Muscle of arm (tissue), 12 donors: ENCODE measurements around the gene CLEC10A. TPM values are rescaled to one million over a fixed set of nuclear protein-coding genes. Genes with fewer than 3 reads are reported as not detected.
"Not testable (repeated sequence)": the region's sequence is repeated elsewhere in the genome, so short reads cannot be mapped to it uniquely, and the experiment has no call there.

Experiments used
- DNase-seq: peaks from one replicate; pipeline ENCODE4 v3.0.0-alpha.2; 2013
- polyA plus RNA-seq, 12 donors: library from polyadenylated mRNA; unstranded; fragments of 120-200 nt; gene quantifications; one replicate each; pipeline ENCODE4 v1.2.1, GENCODE V29; 2013; ENCODE audit not compliant: insufficient read length in 12 of 12

Gene CLEC10A
- polyA plus RNA-seq, 12 donors = 1.1 to 4.4 (median 1.5) TPM; not detected in 2

- DNase-seq = no peak
Measured at GRCh38 chr17:7109461-7110322, 29.6 kb upstream of the CLEC10A start.

DNA sequence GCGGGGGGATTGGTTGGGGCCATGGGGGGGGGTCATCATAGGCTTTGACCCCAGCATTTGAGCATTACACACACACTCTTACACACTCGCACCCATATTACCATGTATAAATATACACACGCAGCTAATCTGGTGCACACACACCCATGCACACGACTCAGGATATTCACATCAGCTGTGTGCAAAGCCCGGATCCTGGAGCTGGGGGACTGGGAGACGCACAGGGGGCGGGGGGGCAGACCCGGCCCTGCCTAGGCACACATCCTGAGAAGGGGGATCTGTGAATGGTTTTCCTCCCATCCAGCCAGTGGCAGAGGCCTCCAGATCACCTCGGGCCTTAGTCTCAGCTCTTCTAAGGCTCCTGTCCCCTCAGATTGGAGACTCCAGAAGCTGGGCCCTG is 28.9 kb upstream of the CLEC10A start:
- DNase-seq = no peak

DNA sequence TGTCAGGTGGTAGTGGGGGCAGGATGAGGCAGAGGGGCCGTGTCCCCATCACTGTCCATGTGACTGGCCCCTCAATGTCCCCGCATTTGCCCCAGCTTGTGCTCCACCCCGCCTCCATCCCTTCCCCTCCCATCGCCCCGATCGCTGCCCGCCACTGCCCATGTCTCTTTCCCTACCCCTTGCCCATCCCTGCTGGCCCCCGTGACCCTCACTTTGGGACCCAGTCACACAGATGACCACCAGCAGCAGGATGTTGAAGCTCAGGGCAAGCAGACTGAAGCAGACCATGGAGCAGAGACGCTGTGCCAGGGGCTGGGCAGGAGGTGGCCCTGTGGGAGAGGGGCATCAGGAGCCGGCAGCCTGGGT is 28.5 kb upstream of the CLEC10A start:
- no peak for DNase-seq

DNA sequence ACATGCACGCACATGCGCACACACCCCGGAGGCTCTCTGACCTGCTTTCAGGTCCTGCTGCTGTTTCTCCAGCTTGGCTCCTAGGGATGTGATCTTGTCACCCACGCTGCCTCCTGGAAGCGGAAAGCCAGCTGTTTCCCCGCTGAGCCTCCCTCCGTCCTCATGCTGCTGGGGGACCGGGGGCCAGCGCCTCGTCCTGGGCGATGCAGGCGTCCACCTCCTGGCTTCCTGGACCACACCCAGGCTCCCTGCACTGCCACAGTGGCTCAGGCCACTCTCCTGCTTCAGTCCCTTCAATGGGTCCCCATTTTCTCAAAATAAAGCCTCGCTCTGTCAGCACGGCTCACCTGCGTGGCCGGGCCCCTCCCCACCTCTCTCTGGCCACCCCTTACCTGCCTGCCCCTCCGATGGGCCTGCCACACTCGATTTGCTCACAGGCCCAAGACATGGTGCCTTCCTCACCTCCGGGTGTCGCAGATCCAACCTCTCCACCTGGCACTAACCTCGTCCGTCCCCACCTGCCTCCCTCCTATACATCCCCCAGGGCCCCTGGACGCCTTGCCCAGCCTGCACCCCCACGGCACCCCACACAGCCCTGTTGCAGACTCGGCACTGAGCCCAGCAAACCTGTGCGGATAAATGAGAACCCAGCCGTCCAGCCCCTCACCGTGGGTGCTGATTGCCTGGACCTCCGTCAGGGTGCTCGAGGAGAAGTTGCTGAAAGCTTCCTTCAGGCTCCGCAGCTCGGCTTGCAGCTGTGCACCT is 27.9 kb upstream of the CLEC10A start:
- DNase-seq = no peak

DNA sequence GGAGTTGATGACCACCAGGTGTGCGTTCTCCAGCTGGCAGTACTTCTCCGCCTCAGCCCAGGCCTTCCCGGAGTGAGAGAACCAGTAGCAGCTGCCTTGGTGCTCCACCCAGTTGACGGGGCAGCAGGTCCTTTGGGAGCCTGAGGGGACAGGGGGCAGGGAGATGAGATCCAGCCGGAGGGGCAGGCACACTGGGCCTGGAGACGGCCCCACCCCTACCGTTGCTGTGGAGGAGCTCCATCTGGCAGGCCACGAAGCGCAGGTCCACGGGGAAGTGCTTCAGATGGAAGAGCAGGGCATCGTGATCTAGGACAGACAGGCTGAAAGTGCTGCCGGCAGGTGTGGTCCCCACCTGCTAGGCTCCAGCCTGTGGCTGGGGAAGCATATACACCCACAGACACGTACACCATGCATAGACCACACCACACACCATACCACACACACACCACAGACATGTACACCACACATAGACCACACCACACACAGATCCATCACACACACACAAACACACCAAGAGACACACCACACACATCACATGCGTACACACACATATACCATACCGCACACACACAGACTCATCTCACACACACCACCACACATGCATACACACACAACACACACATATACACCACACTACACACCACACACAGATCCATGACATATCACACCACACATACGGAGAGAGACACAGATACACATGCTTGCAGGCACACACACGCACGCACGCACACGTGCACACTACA is 27.1 kb upstream of the CLEC10A start:
- DNase-seq = no peak

DNA sequence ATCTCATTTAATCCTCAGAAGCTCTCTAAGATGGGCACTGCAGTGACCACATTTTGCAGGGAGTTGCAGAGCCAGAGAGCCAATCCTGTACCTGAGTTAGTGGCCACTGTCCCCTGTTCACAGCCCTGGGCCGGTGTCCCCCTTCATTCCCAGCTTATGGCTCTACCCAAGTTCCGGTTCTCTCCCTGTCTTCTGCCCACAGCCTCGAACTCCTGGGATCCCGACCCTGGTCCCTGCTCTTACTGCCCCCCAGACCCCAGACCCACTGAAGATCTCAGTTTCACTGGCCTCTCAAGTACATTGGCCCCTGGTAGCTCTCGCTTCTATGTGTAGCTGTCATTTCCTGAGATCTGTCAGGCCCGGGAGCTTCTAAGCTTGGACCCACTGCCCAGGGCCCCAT is 22.4 kb upstream of the CLEC10A start:
- DNase-seq = no peak

- DNase-seq = no peak
Measured at GRCh38 chr17:7101531-7101930, 21.5 kb upstream of the CLEC10A start.

GRCh38 chr17:7100641-7101379 is 20.8 kb upstream of the CLEC10A start:
- not testable (repeated sequence) for DNase-seq

- no peak for DNase-seq
Measured at GRCh38 chr17:7098802-7099459, 18.9 kb upstream of the CLEC10A start.

DNA sequence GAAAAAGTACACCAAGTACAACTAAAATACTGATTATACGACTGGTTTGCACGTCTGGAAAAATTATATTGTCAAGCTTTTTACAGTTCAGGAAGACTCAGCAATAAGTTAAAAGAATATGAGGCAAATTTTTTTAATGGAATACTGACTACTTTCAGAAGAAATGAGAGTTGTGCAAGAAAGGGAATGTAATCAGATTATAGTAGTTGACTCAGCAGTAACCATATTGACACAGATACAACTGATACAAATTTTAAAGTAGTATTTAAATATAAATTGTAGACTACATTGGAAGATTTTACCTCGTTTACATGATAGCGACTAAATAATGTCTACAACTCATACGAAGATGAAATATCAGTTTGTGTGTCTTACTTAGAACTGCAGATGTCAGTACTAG is 17.9 kb upstream of the CLEC10A start:
- DNase-seq = no peak

DNA sequence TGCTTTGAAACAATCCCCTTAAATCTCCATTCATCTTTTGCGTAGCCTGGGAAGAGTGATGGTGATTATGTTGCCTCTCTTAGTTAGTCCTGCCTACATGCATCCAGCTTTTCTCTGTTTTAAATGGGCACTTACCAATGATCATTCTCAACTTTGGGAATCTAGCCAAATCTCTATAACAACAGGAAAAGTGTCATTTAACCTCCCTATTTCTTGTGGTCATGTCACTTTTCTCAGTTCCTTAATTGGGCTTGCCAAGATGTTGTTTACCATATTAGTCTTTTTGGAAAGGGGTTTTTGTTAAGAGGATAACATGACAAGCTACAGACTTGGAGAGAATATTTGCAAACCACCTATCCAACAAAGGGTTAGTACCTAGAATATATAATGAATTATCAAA is 15.6 kb upstream of the CLEC10A start:
- DNase-seq = no peak

DNA sequence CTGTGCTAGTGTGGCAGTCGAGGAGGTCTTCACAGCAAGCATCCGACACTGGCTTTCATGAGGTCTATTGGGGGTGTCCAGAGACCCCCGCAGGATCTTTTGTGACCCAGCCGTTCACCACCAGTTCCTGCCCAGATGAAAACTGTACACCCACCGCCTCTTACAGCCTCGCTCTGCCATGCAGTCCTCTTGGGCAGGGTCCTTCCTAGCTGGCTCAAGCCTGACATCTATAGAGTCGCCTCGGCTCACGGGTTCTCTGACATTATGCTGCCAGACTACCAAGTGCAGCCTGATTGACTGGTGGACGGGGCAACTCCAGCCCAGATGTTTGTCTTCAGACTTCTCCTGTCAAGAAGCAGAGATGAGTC is 14.6 kb upstream of the CLEC10A start:
- no peak for DNase-seq

GRCh38 chr17:7091311-7092005 is 11.4 kb upstream of the CLEC10A start:
- not testable (repeated sequence) for DNase-seq

DNA sequence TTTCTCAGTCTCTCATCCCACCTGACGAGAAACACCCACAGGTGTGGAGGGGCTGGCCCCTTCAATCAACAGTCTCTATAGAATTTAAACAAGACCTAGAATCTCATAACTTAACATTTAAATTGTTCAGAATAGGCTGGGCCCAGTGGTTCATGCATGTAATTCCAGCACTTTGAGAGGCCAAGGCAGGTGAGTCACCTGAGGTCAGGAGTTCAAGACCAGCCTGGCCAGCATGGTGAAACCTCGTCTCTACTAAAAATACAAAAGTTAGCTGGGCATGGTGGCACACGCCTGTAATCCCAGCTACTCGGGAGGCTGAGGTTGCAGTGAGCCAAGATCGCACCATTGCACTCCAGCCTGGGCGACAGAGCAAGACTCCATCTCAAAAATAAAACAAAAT is 9.5 kb upstream of the CLEC10A start:
- DNase-seq = not testable (repeated sequence)

DNA sequence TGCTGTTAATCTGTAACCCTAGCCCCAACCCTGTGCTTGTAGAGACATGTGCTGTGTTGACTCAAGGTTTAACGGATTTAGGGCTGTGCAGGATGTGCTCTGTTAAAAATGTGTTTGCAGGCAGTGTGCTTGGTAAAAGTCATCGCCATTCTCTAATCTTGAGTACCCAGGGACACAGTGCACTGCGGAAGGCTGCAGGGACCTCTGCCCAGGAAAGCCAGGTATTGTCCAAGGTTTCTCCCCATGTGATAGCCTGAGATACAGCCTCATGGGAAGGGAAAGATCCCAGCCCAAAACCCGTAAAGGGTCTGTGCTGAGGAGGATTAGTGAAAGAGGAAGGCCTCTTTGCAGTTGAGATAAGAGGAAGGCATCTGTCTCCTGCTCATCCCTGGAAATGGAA is 8.4 kb upstream of the CLEC10A start:
- not testable (repeated sequence) for DNase-seq

DNA sequence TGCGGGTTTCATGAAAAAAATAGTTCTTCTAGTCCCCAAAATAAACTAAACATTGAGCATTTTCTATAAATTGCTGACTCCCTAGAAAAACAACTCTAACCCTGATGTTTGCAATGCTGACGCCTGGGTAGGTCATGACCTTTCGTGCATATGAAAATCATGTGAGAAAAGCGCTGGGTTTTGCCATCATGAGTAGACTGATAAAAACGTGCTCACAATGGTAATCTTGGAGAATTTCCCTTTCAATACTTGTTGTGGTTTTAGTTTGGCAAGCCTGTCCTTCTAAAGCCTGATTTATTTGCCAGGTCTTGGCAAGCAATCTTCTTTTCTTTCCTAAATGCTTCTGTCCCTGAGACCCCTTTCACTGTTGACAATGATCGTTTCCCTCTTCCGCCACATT is 4.0 kb upstream of the CLEC10A start:
- DNase-seq = no peak

- DNase-seq = no peak
Measured at GRCh38 chr17:7083592-7083991, 3.5 kb upstream of the CLEC10A start.

DNA sequence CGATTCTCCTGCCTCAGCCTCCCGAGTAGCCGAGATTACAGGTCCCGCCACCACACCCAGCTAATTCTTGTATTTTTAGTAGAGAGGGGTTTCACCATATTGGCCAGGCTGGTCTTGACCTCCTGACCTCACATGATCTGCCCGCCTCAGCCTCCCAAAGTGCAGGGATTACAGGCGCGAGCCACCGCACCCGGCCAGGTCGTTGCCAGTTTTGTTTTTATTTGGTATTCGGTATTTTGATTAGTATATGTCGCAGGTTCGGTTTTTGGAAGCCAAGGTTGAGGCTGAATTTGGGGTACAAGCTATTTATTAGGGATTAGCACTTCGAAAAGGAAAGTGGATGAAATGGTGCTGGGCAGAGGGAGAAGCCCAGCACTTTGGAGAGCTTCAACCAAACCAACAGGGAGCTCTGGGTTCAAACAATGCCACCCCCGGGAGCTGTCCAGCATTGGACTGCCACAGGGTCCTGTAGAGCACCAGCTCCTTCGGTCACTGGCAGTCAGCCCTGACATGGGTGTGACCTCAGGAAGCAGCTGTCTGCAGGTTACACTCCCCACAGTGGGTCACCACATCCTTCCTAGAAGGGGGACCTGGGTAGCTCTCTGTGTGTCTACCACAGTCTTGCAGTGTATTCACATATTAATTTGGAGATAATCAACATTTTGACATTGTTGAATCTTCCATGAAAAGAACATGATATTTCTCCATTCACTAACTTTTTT is 1.5 kb upstream of the CLEC10A start:
- DNase-seq = no peak

DNA sequence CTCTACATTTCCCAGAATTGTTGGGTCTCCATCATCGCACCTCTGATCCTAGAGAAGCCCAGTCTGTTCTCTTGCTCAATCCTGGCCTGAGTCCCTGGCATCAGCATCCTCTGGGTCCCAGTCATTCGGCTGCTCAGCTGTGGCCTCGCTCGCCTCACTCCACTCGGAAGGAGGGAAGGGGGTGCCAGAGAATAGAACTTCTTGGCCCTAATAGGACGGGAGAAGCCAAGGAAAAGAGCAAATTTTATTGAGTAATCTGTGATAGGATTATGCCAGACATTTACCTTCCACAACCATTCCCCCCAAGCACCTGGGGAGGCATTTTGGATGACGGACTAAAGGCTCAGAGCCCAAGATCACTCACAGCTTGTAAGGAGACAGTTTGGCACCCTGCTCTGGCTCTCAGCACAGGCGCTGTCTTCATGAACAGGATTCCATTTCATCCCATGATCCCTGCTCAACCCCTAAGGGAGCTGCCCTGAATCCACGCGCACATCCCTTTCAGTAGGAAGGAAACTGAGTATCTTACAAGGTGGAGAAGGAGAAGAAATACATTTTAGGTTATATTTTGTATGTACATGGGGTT is 498 bp upstream of the CLEC10A start:
- DNase-seq = peak; percentile 20

GRCh38 chr17:7078711-7079110 is 1.3 kb downstream of the CLEC10A start:
- DNase-seq = no peak
